ENCODE measurements around the gene NEUROG2.
A peak's percentile ranks its signal among the peaks of the same experiment; 100 is the strongest.

The NEUROG2 gene

GRCh38 chr4:112516471-112517066 lies 589 bp upstream of the NEUROG2 start:
- no peak for DNase-seq (ENCODE audit: low read depth, low spot score)
- in situ Hi-C loops (cut with HindIII; ENCODE audit: low sequenced_read_pairs): no loop called here
- no peak for TF ChIP-seq CTCF (IDR thresholded peaks at IDR 0.05; ENCODE audit: low read depth, low read length)
- no peak overlapping the region for H3K4me3 ChIP-seq (ENCODE audit: low read depth, low read length)

- peak overlapping the region; percentile 33 for H3K4me3 ChIP-seq (ENCODE audit: low read depth, low read length)
- no peak for TF ChIP-seq CTCF (IDR thresholded peaks at IDR 0.05; ENCODE audit: low read depth, low read length)
- in situ Hi-C loops (cut with HindIII; ENCODE audit: low sequenced_read_pairs): no loop called here
- no peak for DNase-seq (ENCODE audit: low read depth, low spot score)
These were observed 548 bp downstream of the NEUROG2 start for GRCh38 chr4:112515198-112516065.

GRCh38 chr4:112514647-112515197 lies 1.3 kb downstream of the NEUROG2 start:
- no peak for DNase-seq (ENCODE audit: low read depth, low spot score)
- in situ Hi-C loops (cut with HindIII; ENCODE audit: low sequenced_read_pairs): no loop called here
- no peak for TF ChIP-seq CTCF (IDR thresholded peaks at IDR 0.05; ENCODE audit: low read depth, low read length)
- H3K4me3 ChIP-seq (ENCODE audit: low read depth, low read length): no peak overlapping the region

- TF ChIP-seq CTCF (IDR thresholded peaks at IDR 0.05; ENCODE audit: low read depth, low read length): no peak
- DNase-seq (ENCODE audit: low read depth, low spot score): no peak
- H3K4me3 ChIP-seq (ENCODE audit: low read depth, low read length): no peak overlapping the region
- in situ Hi-C loops (cut with HindIII; ENCODE audit: low sequenced_read_pairs): no loop called here
These were observed 1.9 kb downstream of the NEUROG2 start for GRCh38 chr4:112513971-112514646.

GRCh38 chr4:112511803-112512118 lies 4.2 kb downstream of the NEUROG2 start:
- in situ Hi-C loops (cut with HindIII; ENCODE audit: low sequenced_read_pairs): no loop called here
- no peak overlapping the region for H3K4me3 ChIP-seq (ENCODE audit: low read depth, low read length)
- no peak for DNase-seq (ENCODE audit: low read depth, low spot score)

More at GRCh38 chr4:112511803-112512118, 4.2 kb downstream of the NEUROG2 start:
- TF ChIP-seq CTCF (IDR thresholded peaks at IDR 0.05; ENCODE audit: low read depth, low read length): no peak

All from astrocyte of the spinal cord (primary cell).